ENCODE measurements around the gene WNT3A. TPM values are rescaled to one million over a fixed set of nuclear protein-coding genes. Genes with fewer than 3 reads are reported as not detected.

Gene WNT3A
- total RNA-seq, 2 experiments from 2014 or later: not detected

GRCh38 chr1:228087771-228088251, 81.0 kb downstream of the WNT3A start:
- Mint-ChIP-seq H3K4me1 (ENCODE audit: low read depth) (peaks cover 88% of the 10 kb centered on the region), H3K4me3 (peak overlapping the region; percentile 20), H3K27me3 (ENCODE audit: low read depth) (no peaks in the 10 kb centered on the region), H3K27ac (peak overlapping the region; percentile 87), H3K36me3 (ENCODE audit: low read depth) (peaks cover 58% of the 10 kb centered on the region), H3K9me3 (peaks cover 1% of the 10 kb centered on the region)
- CTCF ChIA-PET: interaction anchor here (1.0 kb wide), 1 partner anchor 9 kb away, joined by 4 read pairs; no protein-coding TSS in a partner anchor
- intact Hi-C loops (cut with micrococcal nuclease): no loop called here
- no peak for DNase-seq

- CTCF ChIA-PET: no interaction called here
- intact Hi-C loops (cut with micrococcal nuclease): no loop called here
- Mint-ChIP-seq H3K9me3 (peaks cover 2% of the 10 kb centered on the region), H3K36me3 (ENCODE audit: low read depth) (peaks cover 52% of the 10 kb centered on the region), H3K27ac (peak overlapping the region; percentile 87), H3K27me3 (ENCODE audit: low read depth) (no peaks in the 10 kb centered on the region), H3K4me3 (peak overlapping the region; percentile 6), H3K4me1 (ENCODE audit: low read depth) (peaks cover 85% of the 10 kb centered on the region)
- no peak for DNase-seq
Measured at GRCh38 chr1:228088586-228089498, 82.0 kb downstream of the WNT3A start.

DNA sequence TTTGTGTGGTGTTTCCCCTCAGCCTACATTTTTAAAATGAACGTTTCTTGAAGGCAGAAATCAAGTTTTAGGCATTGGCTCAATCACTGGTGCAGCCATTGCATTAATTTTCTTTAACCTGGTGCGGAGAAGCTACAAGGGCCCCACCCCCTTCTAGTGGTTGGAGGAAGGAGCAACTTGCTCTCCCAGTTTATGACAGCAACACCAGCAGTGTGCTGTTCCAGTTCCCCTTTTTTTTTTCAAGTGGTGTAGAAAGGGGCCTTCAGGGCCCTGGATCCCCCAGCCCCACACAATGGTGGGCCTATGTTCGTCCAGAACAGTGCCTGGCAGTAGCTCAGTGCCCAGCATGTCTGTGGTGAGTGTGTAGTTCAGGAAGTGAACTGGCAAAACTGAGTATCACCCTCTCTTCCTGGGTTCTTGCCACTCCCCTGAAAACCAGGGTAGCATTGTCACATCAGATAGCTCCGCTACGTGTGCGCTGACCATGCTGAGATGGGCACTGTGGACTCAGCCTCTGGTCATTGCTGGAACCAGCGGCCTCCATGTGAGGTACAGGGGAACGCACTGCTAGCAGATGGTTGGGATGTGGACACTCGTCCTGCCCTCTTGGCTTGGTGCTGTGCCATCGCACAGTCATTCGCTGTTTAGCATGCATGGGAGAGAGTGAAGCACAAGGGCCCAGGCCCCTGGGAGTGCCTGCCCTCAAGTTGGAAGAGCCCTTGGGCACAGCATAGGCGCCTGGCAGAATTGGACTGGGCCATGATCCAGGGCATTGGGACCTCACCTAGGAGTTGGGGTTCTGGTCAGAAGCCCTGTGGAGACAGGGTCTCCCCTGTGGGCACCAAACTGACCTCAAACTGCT, 83.0 kb downstream of the WNT3A start:
- Mint-ChIP-seq H3K9me3 (peaks cover 11% of the 10 kb centered on the region), H3K36me3 (ENCODE audit: low read depth) (peaks cover 54% of the 10 kb centered on the region), H3K27ac (peak overlapping the region; percentile 87), H3K4me1 (ENCODE audit: low read depth) (peaks cover 80% of the 10 kb centered on the region), H3K27me3 (ENCODE audit: low read depth) (no peaks in the 10 kb centered on the region), H3K4me3 (no peak overlapping the region)
- CTCF ChIA-PET: interaction anchor here (1.2 kb wide), 1 partner anchor 9 kb away, joined by 4 read pairs; no protein-coding TSS in a partner anchor
- intact Hi-C loops (cut with micrococcal nuclease): no loop called here
- no peak for DNase-seq

DNA sequence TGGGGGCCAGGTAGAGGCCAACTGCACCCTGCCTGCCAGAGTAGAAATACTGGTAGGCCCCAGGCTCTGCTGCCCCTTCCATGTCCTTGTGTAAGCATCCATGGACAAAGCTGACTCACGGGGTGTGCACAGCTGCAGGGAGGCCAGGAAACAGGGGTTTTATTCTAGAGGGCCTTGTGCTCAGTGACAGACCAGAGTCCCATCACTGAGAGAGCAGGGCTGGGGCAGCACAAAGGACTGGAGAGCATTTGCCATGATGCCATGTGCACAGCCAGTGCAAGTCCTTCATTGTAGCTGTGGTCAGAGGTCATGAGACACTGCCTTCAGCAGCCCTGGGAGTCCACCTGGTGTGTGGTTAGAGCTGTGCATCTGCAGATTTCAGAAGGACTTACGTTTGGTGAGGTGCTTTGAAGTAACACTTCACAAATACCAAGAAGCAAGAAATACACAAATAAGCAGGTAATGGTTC, 83.8 kb downstream of the WNT3A start:
- Mint-ChIP-seq H3K27ac (peak overlapping the region; percentile 68), H3K4me1 (ENCODE audit: low read depth) (peaks cover 79% of the 10 kb centered on the region), H3K27me3 (ENCODE audit: low read depth) (no peaks in the 10 kb centered on the region), H3K9me3 (peaks cover 15% of the 10 kb centered on the region), H3K36me3 (ENCODE audit: low read depth) (peaks cover 56% of the 10 kb centered on the region), H3K4me3 (no peak overlapping the region)
- CTCF ChIA-PET: interaction anchor here (1.1 to 1.2 kb wide), 2 partner anchors 8 to 40 kb away, joined by 4 read pairs; no protein-coding TSS in a partner anchor
- DNase-seq: no peak
- intact Hi-C loops (cut with micrococcal nuclease): no loop called here

DNA sequence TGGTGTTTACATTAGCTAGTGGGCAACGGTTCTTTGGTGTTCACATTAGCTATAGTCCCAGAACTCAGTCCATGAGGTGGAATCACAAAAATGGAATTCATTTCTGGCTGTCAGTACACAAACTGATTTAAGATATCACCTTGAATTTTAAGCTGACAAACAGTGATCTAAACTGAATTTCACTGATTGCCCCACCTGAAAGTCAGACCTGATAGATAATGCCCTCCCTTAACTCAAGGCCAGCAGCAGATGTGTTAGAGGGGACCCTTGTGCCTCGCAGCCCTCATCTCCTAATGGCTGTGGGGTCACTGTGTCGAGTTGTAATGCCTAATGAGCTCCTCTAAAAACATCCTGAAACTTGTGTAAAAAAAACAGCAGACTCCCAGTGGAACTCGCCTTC, 84.3 kb downstream of the WNT3A start:
- no peak overlapping the region for H3K4me3 Mint-ChIP-seq
- intact Hi-C loops (cut with micrococcal nuclease): no loop called here

DNA sequence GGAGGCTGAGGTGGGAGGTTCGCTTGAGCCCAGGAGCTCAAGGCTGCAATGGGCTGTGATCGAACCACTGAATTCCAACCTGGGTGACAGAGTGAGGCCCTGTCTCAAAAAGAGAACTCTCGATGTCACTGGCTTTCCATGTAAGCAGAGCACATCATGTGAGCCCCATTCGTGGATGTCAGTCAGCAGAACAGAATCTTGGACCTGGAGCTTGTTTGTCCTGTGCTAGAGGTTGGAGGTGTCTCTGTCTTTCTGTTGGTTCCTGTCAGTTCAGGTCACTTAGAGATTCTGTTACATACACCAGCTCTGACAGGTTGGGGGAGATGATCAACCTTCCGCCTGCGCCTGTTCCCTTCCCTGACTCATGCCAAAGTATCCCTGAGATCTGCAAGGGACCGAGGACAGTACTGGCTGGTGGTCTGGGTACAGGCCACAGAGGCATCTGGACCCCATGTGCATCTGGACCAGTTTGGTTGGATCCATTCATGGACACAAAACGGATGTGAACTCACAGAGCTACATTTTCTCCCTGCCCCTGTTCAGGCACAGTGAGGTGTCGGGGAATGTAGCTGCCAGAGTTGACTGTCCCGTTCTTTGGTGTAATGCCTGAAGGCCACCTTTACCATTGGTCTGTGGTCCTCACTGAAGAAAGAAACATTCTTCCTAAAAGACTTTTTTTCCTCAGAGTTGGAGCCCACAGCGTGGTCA, 85.7 kb downstream of the WNT3A start:
- intact Hi-C loops (cut with micrococcal nuclease): no loop called here
- CTCF ChIA-PET: no interaction called here
- Mint-ChIP-seq H3K9me3 (peaks cover 15% of the 10 kb centered on the region), H3K4me3 (no peak overlapping the region), H3K27ac (peak overlapping the region; percentile 68), H3K27me3 (ENCODE audit: low read depth) (no peaks in the 10 kb centered on the region), H3K36me3 (ENCODE audit: low read depth) (peaks cover 65% of the 10 kb centered on the region), H3K4me1 (ENCODE audit: low read depth) (peaks cover 64% of the 10 kb centered on the region)
- no peak for DNase-seq

More for the DNA sequence above, 84.3 kb downstream of the WNT3A start:
- no peak for DNase-seq
- Mint-ChIP-seq H3K9me3 (peaks cover 15% of the 10 kb centered on the region), H3K4me1 (ENCODE audit: low read depth) (peaks cover 77% of the 10 kb centered on the region), H3K27me3 (ENCODE audit: low read depth) (no peaks in the 10 kb centered on the region), H3K36me3 (ENCODE audit: low read depth) (peaks cover 61% of the 10 kb centered on the region), H3K27ac (peak overlapping the region; percentile 68)
- CTCF ChIA-PET: interaction anchor here (1.1 kb wide), 1 partner anchor 40 kb away, joined by 4 read pairs; no protein-coding TSS in a partner anchor

DNA sequence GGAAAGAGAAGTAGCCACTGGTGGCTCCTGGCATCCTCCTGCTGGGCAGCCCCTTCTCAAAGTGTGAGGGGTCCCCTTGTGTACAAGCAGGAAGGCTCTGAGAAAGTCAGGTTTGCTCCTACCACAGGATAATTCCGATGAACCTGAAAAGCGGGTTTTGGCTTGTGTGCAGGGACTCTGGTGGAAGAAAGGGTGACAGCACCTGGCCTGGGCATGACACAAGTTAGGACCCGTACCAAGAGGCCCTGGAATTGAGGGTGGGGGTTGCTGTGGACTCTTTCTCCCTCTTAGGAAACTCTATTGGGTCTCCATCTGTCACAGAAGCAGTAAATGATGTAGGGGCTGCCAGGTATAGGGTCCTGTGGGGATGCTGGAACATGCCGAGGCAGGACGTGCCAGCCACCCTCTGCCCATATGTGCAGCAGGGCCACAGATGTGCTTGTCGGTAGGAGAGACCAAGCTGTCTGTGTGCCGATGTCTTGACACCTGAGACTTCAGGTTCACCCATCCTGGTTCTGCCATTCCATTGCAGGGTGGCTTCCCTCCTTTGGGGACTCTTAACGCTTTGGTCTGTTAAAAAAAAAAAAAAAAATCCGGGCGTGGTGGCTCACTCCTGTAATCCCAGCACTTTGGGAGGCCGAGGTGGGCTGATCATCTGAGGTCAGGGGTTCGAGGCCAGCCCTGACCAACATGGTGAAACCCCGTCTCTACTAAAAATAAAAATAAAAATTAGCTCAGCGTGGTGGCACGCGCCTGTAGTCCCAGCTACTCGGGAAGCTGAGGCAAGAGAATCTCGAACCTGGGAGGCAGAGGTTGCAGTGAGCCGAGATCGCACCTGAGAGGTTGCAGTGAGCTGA, 86.5 kb downstream of the WNT3A start:
- H3K36me3 Mint-ChIP-seq (ENCODE audit: low read depth): peaks cover 62% of the 10 kb centered on the region

GRCh38 chr1:228094432-228095016, 87.7 kb downstream of the WNT3A start:
- intact Hi-C loops (cut with micrococcal nuclease): no loop called here
- Mint-ChIP-seq H3K27me3 (ENCODE audit: low read depth) (no peaks in the 10 kb centered on the region), H3K27ac (peak overlapping the region; percentile 74), H3K4me3 (no peak overlapping the region), H3K36me3 (ENCODE audit: low read depth) (peaks cover 56% of the 10 kb centered on the region), H3K9me3 (peaks cover 15% of the 10 kb centered on the region), H3K4me1 (ENCODE audit: low read depth) (peaks cover 44% of the 10 kb centered on the region)
- DNase-seq: no peak
- CTCF ChIA-PET: interaction anchor here (0.8 kb wide), 1 partner anchor 10 kb away, joined by 3 read pairs; no protein-coding TSS in a partner anchor

More for the DNA sequence above, 86.5 kb downstream of the WNT3A start:
- H3K4me3 Mint-ChIP-seq: no peak overlapping the region
- CTCF ChIA-PET: no interaction called here
- H3K27me3 Mint-ChIP-seq (ENCODE audit: low read depth): no peaks in the 10 kb centered on the region
- peaks cover 15% of the 10 kb centered on the region for H3K9me3 Mint-ChIP-seq
- DNase-seq: no peak
- no peak overlapping the region for H3K27ac Mint-ChIP-seq
- intact Hi-C loops (cut with micrococcal nuclease): no loop called here
- peaks cover 56% of the 10 kb centered on the region for H3K4me1 Mint-ChIP-seq (ENCODE audit: low read depth)

DNA sequence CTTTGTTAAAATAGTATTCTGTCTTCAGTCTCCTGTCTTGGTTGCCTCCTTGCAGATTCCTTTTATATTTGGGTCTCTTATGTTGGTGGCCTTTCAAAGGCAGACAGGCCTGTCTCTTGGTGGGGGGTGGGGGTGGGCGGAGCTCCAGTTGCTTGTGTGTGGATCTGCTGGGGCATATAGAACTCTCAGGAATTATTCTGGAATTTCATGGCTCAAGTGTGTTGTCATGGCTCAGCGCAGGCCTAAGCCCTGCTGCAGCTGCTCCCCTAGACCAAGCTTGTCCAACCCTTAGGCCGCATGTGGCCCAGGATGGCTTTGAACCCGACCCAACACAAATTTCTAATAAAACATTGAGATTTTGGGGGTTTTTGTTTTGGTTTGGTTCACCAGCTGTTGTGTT, 88.4 kb downstream of the WNT3A start:
- H3K9me3 Mint-ChIP-seq: peaks cover 15% of the 10 kb centered on the region
- CTCF ChIA-PET: interaction anchor here (0.8 kb wide), 1 partner anchor 11 kb away, joined by 3 read pairs; no protein-coding TSS in a partner anchor
- H3K4me3 Mint-ChIP-seq: no peak overlapping the region
- no peaks in the 10 kb centered on the region for H3K27me3 Mint-ChIP-seq (ENCODE audit: low read depth)
- H3K36me3 Mint-ChIP-seq (ENCODE audit: low read depth): peaks cover 57% of the 10 kb centered on the region
- intact Hi-C loops (cut with micrococcal nuclease): no loop called here
- H3K27ac Mint-ChIP-seq: peak overlapping the region; percentile 74
- H3K4me1 Mint-ChIP-seq (ENCODE audit: low read depth): peaks cover 38% of the 10 kb centered on the region
- no peak for DNase-seq

- CTCF ChIA-PET: no interaction called here
- H3K27me3 Mint-ChIP-seq (ENCODE audit: low read depth): no peaks in the 10 kb centered on the region
- intact Hi-C loops (cut with micrococcal nuclease): no loop called here
- H3K4me1 Mint-ChIP-seq (ENCODE audit: low read depth): peaks cover 30% of the 10 kb centered on the region
- H3K4me3 Mint-ChIP-seq: no peak overlapping the region
- no peak overlapping the region for H3K27ac Mint-ChIP-seq
- peaks cover 57% of the 10 kb centered on the region for H3K36me3 Mint-ChIP-seq (ENCODE audit: low read depth)
- H3K9me3 Mint-ChIP-seq: peaks cover 15% of the 10 kb centered on the region
- DNase-seq: no peak
Measured at GRCh38 chr1:228095938-228096337, 89.1 kb downstream of the WNT3A start.
